Ovary (tissue), 9 donors: Measurements from ENCODE around the gene WDR4. TPM values are rescaled to one million over a fixed set of nuclear protein-coding genes. Genes with fewer than 3 reads are reported as not detected.
"Not testable (repeated sequence)": the region's sequence is repeated elsewhere in the genome, so short reads cannot be mapped to it uniquely, and the experiment has no call there.

Experiments
- DNase-seq, 5 donors: peaks; one replicate each; pipeline ENCODE4 v3.0.0-alpha.2; 2019 to 2020
- H3K27ac ChIP-seq, 2 donors: fragments of 200-600 bp; one replicate each; pipeline versions ENCODE4 v1.5.1 to v1.8.0; 2019 to 2022
- H3K27me3 ChIP-seq: fragments of 200-600 bp; one replicate; pipeline ENCODE4 v1.8.0; 2022
- H3K36me3 ChIP-seq: fragments of 200-600 bp; sonication (generic); one replicate; pipeline ENCODE4 v1.5.1; 2019
- H3K4me1 ChIP-seq: one replicate; pipeline ENCODE4 v1.8.1; 2013; ENCODE audit warnings: mild to moderate bottlenecking, moderate library complexity; ENCODE audit not compliant: insufficient read depth
- H3K4me3 ChIP-seq: fragments of 200-600 bp; sonication (generic); one replicate; pipeline ENCODE4 v1.5.1; 2017
- H3K9me3 ChIP-seq, 2 donors: fragments of 200-600 bp in 1 of 2; sonication (generic) in 1 of 2; one replicate each; pipeline versions ENCODE4 v1.5.1 to v1.8.1; 2013 to 2019; ENCODE audit warnings: mild to moderate bottlenecking in 1 of 2, moderate library complexity in 1 of 2
- CTCF ChIP-seq, 3 donors: fragments of 450-650 bp in 2 of 3; fragments of 200-600 bp in 1 of 3; IDR thresholded peaks; one replicate each; pipeline versions ENCODE4 v1.5.1 to v1.8.0; 2016 to 2022; ENCODE audit warnings: antibody characterized with exemption in 3 of 3, mild to moderate bottlenecking in 1 of 3
- EP300 ChIP-seq: sonication (generic); formaldehyde crosslinking; IDR thresholded peaks from one replicate; pipeline ENCODE4 v1.6.1; 2017; ENCODE audit warnings: antibody characterized with exemption
- POLR2A ChIP-seq: fragments of 450-650 bp; IDR thresholded peaks from one replicate; pipeline ENCODE4 v1.6.1; 2017; ENCODE audit warnings: antibody characterized with exemption, mild to moderate bottlenecking, moderate library complexity
- WGBS, 3 donors: extraction: QIAGEN DNeasy Blood & Tissue Kit in 1 of 3; methylation state at CpG; one replicate each; pipeline versions ENCODE4 v1.1.5 to v1.1.7; 2013 to 2017; 5-methylcytosine and 5-hydroxymethylcytosine counted together
- intact Hi-C, 4 donors: fragments of 100-400 bp; cut with DNase I; formaldehyde crosslinking; loops; one replicate each; pipeline versions ENCODE4 v1.11.0 to v1.15.1; 2022 to 2023
- polyA plus RNA-seq, 2 donors: library from polyadenylated mRNA; stranded (reverse); fragments of 200-250 nt in 1 of 2; fragments of 350-450 nt in 1 of 2; fragmentation: Illumina TruSeq in 1 of 2; extraction: RNeasy Lipid Tissue Mini Kit (QIAGEN cat#74804) in 1 of 2; gene quantifications; one replicate each; pipeline ENCODE4 v1.2.3, GENCODE V29; 2013 to 2014
- total RNA-seq, 7 donors: library from RNA; depleted of rRNA in 2 of 7; stranded (reverse); fragments of >200 nt in 2 of 7; fragmentation: NEBNext Ultra II Directional in 3 of 7; extraction: Animal tissue kit (Norgen Biotek cat#: 25700) in 3 of 7; gene quantifications; one replicate each; pipeline versions ENCODE4 v1.1.0 to v1.2.4, GENCODE V29; 2016 to 2023
- donor health status: DM: no; HTN: no; CAD: no; lungs with moderate emphysema.
- donor health status: DM: no; HTN: no; CAD: no.
- donor health status: Bipolar disorder and iron deficiency.
- donor health status: DM: yes; HTN: yes; CAD: no.
- donor health status: DM: no; HTN: no; CAD: no.
- donor health status: DM: yes; HTN: yes; CAD: no.

Gene WDR4
- total and polyA plus RNA-seq, 9 donors, result 3.2 to 33.1 (median 15.7) TPM

- 70 to 74% (median 72%) methylated on average over 14 of the region's 14 CpGs for WGBS, 3 donors
- TF ChIP-seq POLR2A, result no peak
- no peak for TF ChIP-seq CTCF (IDR thresholded peaks at IDR 0.05)
- no peak for TF ChIP-seq EP300
- no peak for DNase-seq
- Histone ChIP-seq H3K9me3 (no peaks in the 10 kb centered on the region), H3K27ac (no peak overlapping the region), H3K36me3 (no peaks in the 10 kb centered on the region), H3K27me3 (no peaks in the 10 kb centered on the region), H3K4me3 (no peak overlapping the region), H3K4me1 (no peaks in the 10 kb centered on the region)
- intact Hi-C loops, result no loop called here
Measured at GRCh38 chr21:42806509-42807140, 72.7 kb downstream of the WDR4 start.

- H3K4me1 ChIP-seq, H3K9me3 ChIP-seq, H3K27me3 ChIP-seq, H3K36me3 ChIP-seq, H3K27ac ChIP-seq, H3K4me3 ChIP-seq, DNase-seq, intact Hi-C loops: not testable (repeated sequence)
- WGBS, 3 donors, result 65 to 67% (median 66%) methylated on average over 6 of the region's 6 CpGs
Measured at GRCh38 chr21:42801616-42802015, 77.7 kb downstream of the WDR4 start.

GRCh38 chr21:42799948-42800347, 79.4 kb downstream of the WDR4 start:
- TF ChIP-seq CTCF (IDR thresholded peaks at IDR 0.05) (no peak), EP300 (no peak), POLR2A (no peak)
- H3K36me3 ChIP-seq, result no peaks in the 10 kb centered on the region
- WGBS, 3 donors, result 84 to 90% (median 89%) methylated on average over 5 of the region's 5 CpGs
- H3K4me3 ChIP-seq, result no peak overlapping the region
- no peaks in the 10 kb centered on the region for H3K4me1 ChIP-seq
- no peak overlapping the region for H3K27ac ChIP-seq
- no peak for DNase-seq
- H3K9me3 ChIP-seq, result no peaks in the 10 kb centered on the region
- no peaks in the 10 kb centered on the region for H3K27me3 ChIP-seq
- intact Hi-C loops, result no loop called here

- no peaks in the 10 kb centered on the region for H3K36me3 ChIP-seq
- no peaks in the 10 kb centered on the region for H3K9me3 ChIP-seq
- DNase-seq, result no peak
- H3K27me3 ChIP-seq, result no peaks in the 10 kb centered on the region
- H3K27ac ChIP-seq, result no peak overlapping the region
- no peak overlapping the region for H3K4me3 ChIP-seq
- TF ChIP-seq POLR2A, result no peak
- intact Hi-C loops, result no loop called here
- 75 to 79% (median 77%) methylated on average over 9 of the region's 9 CpGs for WGBS, 3 donors
- no peaks in the 10 kb centered on the region for H3K4me1 ChIP-seq
Measured at GRCh38 chr21:42799516-42799915, 79.8 kb downstream of the WDR4 start.

Other genes with a start within 250 kb of the WDR4 start
- gene PDE9A, start 225.9 kb downstream of the WDR4 start, total RNA-seq, result 10 to 100 TPM in 2 of 7 donors, 1 to 10 TPM in 5; 3.9 to 11.3 (median 6.9) TPM
- gene PDE9A, start 225.9 kb downstream of the WDR4 start, polyA plus RNA-seq, result 1 to 10 TPM; 5.6 to 8.0 TPM
- 10 to 100 TPM; 32.0 to 41.6 (median 37.8) TPM for gene NDUFV3, start 13.8 kb upstream of the WDR4 start, total RNA-seq
- 10 to 100 TPM; 24.9 to 51.4 TPM for gene NDUFV3, start 13.8 kb upstream of the WDR4 start, polyA plus RNA-seq
- under 1 TPM in 1 of 7 donors, not detected in 6; 0.11 TPM for gene ERVH48-1, start 46.1 kb upstream of the WDR4 start, total RNA-seq
- gene ERVH48-1, start 46.1 kb upstream of the WDR4 start, polyA plus RNA-seq, result not detected
- gene PKNOX1, start 95.0 kb upstream of the WDR4 start, total RNA-seq, result 10 to 100 TPM in 6 of 7 donors, 1 to 10 TPM in 1; 7.0 to 50.9 (median 31.0) TPM
- gene PKNOX1, start 95.0 kb upstream of the WDR4 start, polyA plus RNA-seq, result 10 to 100 TPM; 11.0 to 22.8 TPM
- gene CBS, start 196.3 kb upstream of the WDR4 start, total RNA-seq, result 100 to 1,000 TPM in 2 of 7 donors, 10 to 100 TPM in 5; 31.8 to 114 (median 50.6) TPM
- 10 to 100 TPM in 1 of 2 donors, 1 to 10 TPM in 1; 7.1 to 77.6 TPM for gene CBS, start 196.3 kb upstream of the WDR4 start, polyA plus RNA-seq
- gene U2AF1, start 228.0 kb upstream of the WDR4 start, total RNA-seq, result 10 to 100 TPM in 6 of 7 donors, 1 to 10 TPM in 1; 3.7 to 57.4 (median 21.0) TPM
- gene U2AF1, start 228.0 kb upstream of the WDR4 start, polyA plus RNA-seq, result 10 to 100 TPM; 23.2 to 90.5 TPM